Vagina (tissue), 2 donors: ENCODE data around the gene PPIF.

Source experiments
- POLR2A ChIP-seq, 2 donors: fragments of 450-650 bp; IDR thresholded peaks; one replicate each; pipeline ENCODE4 v1.6.1; 2017; ENCODE audit warnings: antibody characterized with exemption in 2 of 2, mild to moderate bottlenecking in 2 of 2, moderate library complexity in 2 of 2
- POLR2AphosphoS5 ChIP-seq, 2 donors: sonication (generic); formaldehyde crosslinking; IDR thresholded peaks; one replicate each; pipeline ENCODE4 v1.9.0; 2017; ENCODE audit warnings: antibody characterized with exemption in 2 of 2, mild to moderate bottlenecking in 2 of 2, low read depth in 1 of 2; ENCODE audit not compliant: insufficient read depth in 1 of 2
- TF ChIP-seq, protein P1 (sequence below), 3 experiments: fragments of 450-650 bp in 2 of 3; fragments of 200-600 bp in 1 of 3; sonication (generic) in 1 of 3; IDR thresholded peaks; one replicate each; pipeline ENCODE4 v1.5.1; 2017 to 2019; ENCODE audit warnings: antibody characterized with exemption in 3 of 3, mild to moderate bottlenecking in 2 of 3, moderate library complexity in 2 of 3

DNA sequence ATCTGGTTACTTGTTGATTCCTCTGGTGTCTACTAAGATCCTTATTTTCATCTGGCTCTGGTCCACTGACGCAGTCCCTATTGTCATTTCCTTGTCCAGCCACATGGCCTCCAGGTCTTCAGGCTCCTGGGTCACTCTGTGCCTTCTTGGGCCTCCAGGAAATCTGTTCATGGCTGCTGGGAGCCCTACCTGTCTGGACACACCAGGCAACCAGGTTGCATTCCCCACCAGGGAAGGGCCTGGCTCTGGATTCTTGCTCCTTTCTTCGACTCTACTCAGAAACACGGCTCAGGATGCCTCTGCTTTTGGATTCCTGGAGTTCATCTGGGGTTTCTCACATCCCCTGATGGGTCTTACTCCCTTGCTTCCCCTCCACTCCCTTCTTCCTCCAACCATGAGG is 8.0 kb upstream of the PPIF start:
- TF ChIP-seq, protein P1, sequence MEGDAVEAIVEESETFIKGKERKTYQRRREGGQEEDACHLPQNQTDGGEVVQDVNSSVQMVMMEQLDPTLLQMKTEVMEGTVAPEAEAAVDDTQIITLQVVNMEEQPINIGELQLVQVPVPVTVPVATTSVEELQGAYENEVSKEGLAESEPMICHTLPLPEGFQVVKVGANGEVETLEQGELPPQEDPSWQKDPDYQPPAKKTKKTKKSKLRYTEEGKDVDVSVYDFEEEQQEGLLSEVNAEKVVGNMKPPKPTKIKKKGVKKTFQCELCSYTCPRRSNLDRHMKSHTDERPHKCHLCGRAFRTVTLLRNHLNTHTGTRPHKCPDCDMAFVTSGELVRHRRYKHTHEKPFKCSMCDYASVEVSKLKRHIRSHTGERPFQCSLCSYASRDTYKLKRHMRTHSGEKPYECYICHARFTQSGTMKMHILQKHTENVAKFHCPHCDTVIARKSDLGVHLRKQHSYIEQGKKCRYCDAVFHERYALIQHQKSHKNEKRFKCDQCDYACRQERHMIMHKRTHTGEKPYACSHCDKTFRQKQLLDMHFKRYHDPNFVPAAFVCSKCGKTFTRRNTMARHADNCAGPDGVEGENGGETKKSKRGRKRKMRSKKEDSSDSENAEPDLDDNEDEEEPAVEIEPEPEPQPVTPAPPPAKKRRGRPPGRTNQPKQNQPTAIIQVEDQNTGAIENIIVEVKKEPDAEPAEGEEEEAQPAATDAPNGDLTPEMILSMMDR (IDR thresholded peaks at IDR 0.05): no peak
- TF ChIP-seq POLR2A (IDR thresholded peaks at IDR 0.05) (no peak), POLR2AphosphoS5 (IDR thresholded peaks at IDR 0.05; ENCODE audit: insufficient read depth in 1 of 2, low read depth in 1 of 2) (no peak)
